Small intestine (tissue), 7 donors: ENCODE measurements around the gene IRAK2. TPM values are rescaled to one million over a fixed set of nuclear protein-coding genes. Genes with fewer than 3 reads are reported as not detected.
A peak's percentile ranks its signal among the peaks of the same experiment; 100 is the strongest.

Source experiments
- DNase-seq, 2 donors: peaks; one replicate each; pipeline versions ENCODE4 v3.0.0 to v3.0.0-alpha.2; 2013
- FAIRE-seq: peaks from 2 replicates; lab custom pipeline; 2012; peaks lifted over from hg19 to GRCh38; lab: Jason Lieb, UNC
- H3K27ac ChIP-seq, 3 donors: one replicate each; pipeline ENCODE4 v1.5.1; 2013; ENCODE audit warnings: low read length in 2 of 3, mild to moderate bottlenecking in 2 of 3, control low read depth in 1 of 3, inconsistent platforms in 1 of 3, low read depth in 1 of 3, moderate library complexity in 1 of 3
- H3K27me3 ChIP-seq, 3 donors: one replicate each; pipeline ENCODE4 v1.6.1; 2013; ENCODE audit warnings: low read length in 3 of 3, inconsistent platforms in 1 of 3; ENCODE audit not compliant: control insufficient read depth in 3 of 3, insufficient read depth in 3 of 3
- H3K36me3 ChIP-seq, 3 donors: one replicate each; pipeline ENCODE4 v1.6.1; 2013; ENCODE audit warnings: low read length in 3 of 3, inconsistent platforms in 1 of 3, low read depth in 1 of 3, mild to moderate bottlenecking in 1 of 3, moderate library complexity in 1 of 3; ENCODE audit not compliant: control insufficient read depth in 3 of 3, insufficient read depth in 2 of 3
- H3K4me1 ChIP-seq, 3 donors: one replicate each; pipeline ENCODE4 v1.6.1; 2013; ENCODE audit warnings: low read length in 2 of 3, inconsistent platforms in 1 of 3, low read depth in 1 of 3, mild to moderate bottlenecking in 1 of 3, moderate library complexity in 1 of 3; ENCODE audit not compliant: control insufficient read depth in 3 of 3, insufficient read depth in 2 of 3
- H3K4me3 ChIP-seq, 3 donors: one replicate each; pipeline ENCODE4 v1.5.1; 2013; ENCODE audit warnings: low read length in 3 of 3, control low read depth in 1 of 3, inconsistent platforms in 1 of 3, low read depth in 1 of 3, mild to moderate bottlenecking in 1 of 3, moderate library complexity in 1 of 3
- H3K9me3 ChIP-seq, 2 donors: one replicate each; pipeline ENCODE4 v1.6.1; 2013; ENCODE audit warnings: low read depth in 1 of 2, low read length in 1 of 2; ENCODE audit not compliant: control insufficient read depth in 2 of 2, insufficient read depth in 1 of 2
- WGBS, 3 donors: extraction: QIAGEN DNeasy Blood & Tissue Kit; methylation state at CpG; one replicate each; pipeline ENCODE4 v1.1.7; 2013; 5-methylcytosine and 5-hydroxymethylcytosine counted together
- polyA plus RNA-seq, 4 donors: library from polyadenylated mRNA; stranded (reverse) in 3 of 4; unstranded in 1 of 4; fragments of 200-250 nt in 3 of 4; fragments of 120-200 nt in 1 of 4; gene quantifications; one replicate each; pipeline versions ENCODE4 v1.2.1 to v1.2.3, GENCODE V29; 2013
- donor health status: healthy with polysubstance abuse.
- donor health status: control.
- donor health status: control.
- donor health status: Bipolar disorder and iron deficiency.
- donor health status: healthy.

The IRAK2 gene
- polyA plus RNA-seq, 4 donors: 1.2 to 6.8 (median 3.1) TPM

DNA sequence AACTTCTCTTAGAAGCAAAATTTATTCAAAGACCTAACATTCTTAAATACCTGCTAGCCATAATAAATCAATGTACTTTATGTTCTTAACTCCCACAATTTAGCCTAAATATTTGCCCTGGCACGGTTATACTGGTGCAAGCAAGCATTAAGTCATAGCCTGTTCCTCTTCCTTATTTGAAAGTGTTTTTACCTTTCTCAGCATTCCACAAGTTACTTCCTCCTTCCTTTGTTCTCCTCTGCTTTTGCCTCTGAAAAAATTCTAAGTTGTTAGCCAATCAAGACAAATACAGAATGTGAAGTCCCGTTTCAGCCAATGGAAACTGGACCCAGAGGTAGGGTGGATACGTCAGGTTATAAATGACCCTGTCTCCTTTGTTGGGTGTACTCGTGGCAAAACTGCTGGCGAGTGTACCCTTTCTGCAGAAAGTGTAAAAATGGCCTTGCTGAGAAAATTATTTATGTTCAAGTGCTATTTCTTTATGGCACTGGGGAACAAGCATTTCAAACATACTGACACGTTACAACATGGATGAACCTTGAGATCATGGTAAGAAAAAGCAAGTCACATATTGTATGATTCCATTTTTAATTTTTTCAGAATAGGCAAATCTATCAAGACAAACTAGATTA is 80.5 kb downstream of the IRAK2 start:
- DNase-seq: no peak
- peaks cover 0 to 4% (median 3%) of the 10 kb centered on the region in 3 donors for H3K4me1 ChIP-seq
- H3K4me3 ChIP-seq: no peak overlapping the region
- peaks cover 0 to 14% of the 10 kb centered on the region in 2 donors for H3K9me3 ChIP-seq
- no peak for FAIRE-seq
- 90 to 96% (median 94%) methylated on average over 6 of the region's 6 CpGs for WGBS, 3 donors
- H3K27ac ChIP-seq: no peak overlapping the region
- no peaks in the 10 kb centered on the region for H3K27me3 ChIP-seq
- H3K36me3 ChIP-seq: no peaks in the 10 kb centered on the region

GRCh38 chr3:10247679-10248183 is 83.0 kb downstream of the IRAK2 start:
- H3K4me1 ChIP-seq: peaks cover 0 to 11% (median 6%) of the 10 kb centered on the region in 3 donors
- peak overlapping the region in 1 of 3 donors; percentile 33 for H3K4me3 ChIP-seq
- no peak for FAIRE-seq
- H3K36me3 ChIP-seq: peaks cover 0 to 15% (median 3%) of the 10 kb centered on the region in 3 donors
- H3K27ac ChIP-seq: peak overlapping the region in 2 of 3 donors; percentile 2 to 36
- no peak for DNase-seq
- 45 to 59% (median 49%) methylated on average over 14 of the region's 14 CpGs for whole genome bisulfite sequencing, 3 donors
- H3K27me3 ChIP-seq: no peaks in the 10 kb centered on the region
- peaks cover 0 to 14% of the 10 kb centered on the region in 2 donors for H3K9me3 ChIP-seq

DNA sequence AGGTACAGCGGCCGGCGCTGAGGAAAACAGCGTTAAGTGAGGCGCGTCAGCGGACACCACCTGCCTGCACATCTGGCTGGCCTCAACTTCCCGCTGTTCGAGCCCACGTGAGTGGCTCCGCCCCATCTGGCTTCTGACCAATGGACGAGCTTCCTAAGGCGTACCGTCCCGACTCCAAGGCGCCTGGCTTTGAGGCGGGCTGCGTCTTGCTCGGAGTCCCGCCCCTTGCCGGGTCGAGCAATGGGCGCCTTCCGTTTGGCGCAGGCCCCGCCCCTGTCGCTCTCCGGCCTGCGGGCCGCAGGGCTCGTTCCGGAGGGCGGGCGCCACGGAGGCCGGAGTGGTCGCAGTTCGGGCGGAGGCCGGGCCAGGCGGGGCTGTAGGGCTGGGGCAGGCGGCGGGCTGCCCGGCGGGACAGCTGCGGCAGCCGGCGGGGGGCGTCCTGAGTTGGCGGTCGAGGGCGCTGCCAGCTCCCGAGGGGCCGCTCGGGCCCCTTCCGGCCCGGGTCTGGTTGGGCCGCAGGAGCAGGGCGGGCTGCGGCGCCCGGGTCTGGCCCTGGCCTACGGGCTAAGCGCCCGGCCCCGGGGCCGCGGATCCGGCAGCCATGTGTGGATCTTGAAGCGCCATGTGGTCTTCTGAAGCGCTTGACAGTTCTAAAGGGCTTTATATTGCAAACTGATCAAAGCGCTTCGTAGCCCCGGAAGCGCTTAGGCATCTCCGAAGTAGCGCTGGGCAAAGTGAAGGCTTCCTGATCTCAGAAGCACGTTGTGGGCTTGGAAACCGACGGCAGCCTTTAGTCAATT is 83.7 kb downstream of the IRAK2 start, which contains the start of gene TATDN2:
Gene TATDN2 (plus strand): TSS at position 276 of the 800 bp plus-strand sequence. CDS start 742 bp downstream, outside the sequence.
- no peaks in the 10 kb centered on the region for H3K27me3 ChIP-seq
- peak; percentile 97 to 99 for DNase-seq
- WGBS, 3 donors: 0% methylated on average over 63 to 80 of the region's 80 CpGs
- peak within 1 kb of the TSS; percentile 57 to 80 (median 74) for H3K27ac ChIP-seq
- peaks cover 3 to 21% (median 4%) of the 10 kb centered on the region in 3 donors for H3K36me3 ChIP-seq
- peak within 1 kb of the TSS; percentile 69 to 79 (median 75) for H3K4me3 ChIP-seq
- H3K9me3 ChIP-seq: peaks cover 0 to 14% of the 10 kb centered on the region in 2 donors
- H3K4me1 ChIP-seq: peaks cover 0 to 11% (median 6%) of the 10 kb centered on the region in 3 donors
- no peak for FAIRE-seq

- Histone ChIP-seq H3K27ac (peak overlapping the region; percentile 57 to 80 (median 74)), H3K9me3 (peaks cover 0 to 14% of the 10 kb centered on the region in 2 donors), H3K36me3 (peaks cover 3 to 27% (median 4%) of the 10 kb centered on the region in 3 donors), H3K4me3 (peak overlapping the region; percentile 69 to 79 (median 75)), H3K27me3 (no peaks in the 10 kb centered on the region), H3K4me1 (peaks cover 0 to 11% (median 6%) of the 10 kb centered on the region in 3 donors)
- DNase-seq (peak; percentile 47 to 52), FAIRE-seq (no peak)
- 0 to 1% (median 1%) methylated on average over 21 to 32 of the region's 32 CpGs for WGBS, 3 donors
Observed at GRCh38 chr3:10248984-10249748, 84.4 kb downstream of the IRAK2 start.

DNA sequence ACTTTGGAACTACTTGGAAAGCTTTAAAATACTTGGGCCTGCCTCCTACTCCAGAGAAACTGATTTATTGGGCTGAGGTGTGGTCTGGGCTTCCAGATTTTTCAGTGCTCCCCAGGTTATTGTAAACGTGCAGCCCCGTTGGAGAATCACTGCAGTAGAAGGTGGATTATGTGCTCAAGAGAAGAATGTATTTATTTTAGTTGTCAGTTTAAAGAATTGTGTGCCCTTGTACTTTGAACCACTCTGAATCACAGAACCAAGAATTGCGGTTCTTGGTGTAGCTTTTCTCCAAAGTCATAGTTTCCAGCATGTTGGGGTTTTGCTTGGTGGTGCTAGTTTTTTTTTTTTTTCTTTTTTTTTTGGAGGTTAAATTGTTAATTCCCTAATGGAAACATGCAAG is 85.1 kb downstream of the IRAK2 start:
- H3K4me1 ChIP-seq: peaks cover 0 to 11% (median 6%) of the 10 kb centered on the region in 3 donors
- WGBS, 3 donors: 2 to 13% (median 5%) methylated on average over 3 of the region's 3 CpGs
- H3K36me3 ChIP-seq: peaks cover 3 to 31% (median 7%) of the 10 kb centered on the region in 3 donors
- H3K27me3 ChIP-seq: no peaks in the 10 kb centered on the region
- peak; percentile 23 to 45 for DNase-seq
- peak overlapping the region in 1 of 3 donors; percentile 80 for H3K27ac ChIP-seq
- no peak for FAIRE-seq
- H3K9me3 ChIP-seq: peaks cover 0 to 14% of the 10 kb centered on the region in 2 donors
- peak overlapping the region in 2 of 3 donors; percentile 75 to 79 for H3K4me3 ChIP-seq

- peaks cover 0 to 6% of the 10 kb centered on the region in 2 donors for H3K9me3 ChIP-seq
- peaks cover 3 to 41% (median 7%) of the 10 kb centered on the region in 3 donors for H3K36me3 ChIP-seq
- H3K4me1 ChIP-seq: peaks cover 0 to 13% (median 6%) of the 10 kb centered on the region in 3 donors
- DNase-seq (no peak), FAIRE-seq (no peak)
- no peak overlapping the region for H3K4me3 ChIP-seq
- no peak overlapping the region for H3K27ac ChIP-seq
- 89 to 92% (median 90%) methylated on average over 3 of the region's 3 CpGs for WGBS, 3 donors
- H3K27me3 ChIP-seq: no peaks in the 10 kb centered on the region
Observed at GRCh38 chr3:10251006-10251405, 86.3 kb downstream of the IRAK2 start.

GRCh38 chr3:10253731-10254130 is 89.0 kb downstream of the IRAK2 start:
- H3K9me3 ChIP-seq: no peaks in the 10 kb centered on the region
- no peak overlapping the region for H3K27ac ChIP-seq
- 58 to 93% (median 88%) methylated on average over 3 of the region's 3 CpGs for WGBS, 3 donors
- H3K4me3 ChIP-seq: no peak overlapping the region
- no peak for FAIRE-seq
- no peaks in the 10 kb centered on the region for H3K27me3 ChIP-seq
- peaks cover 0 to 9% (median 3%) of the 10 kb centered on the region in 3 donors for H3K4me1 ChIP-seq
- no peak for DNase-seq
- H3K36me3 ChIP-seq: peaks cover 7 to 55% (median 10%) of the 10 kb centered on the region in 3 donors
